HL-60 (cell line): ENCODE measurements around the gene MRPS23.

Source experiments
- GABPA ChIP-seq: IDR thresholded peaks from 2 replicates; pipeline ENCODE4 v1.6.1; 2012; ENCODE audit warnings: low read depth
- POLR2AphosphoS5 ChIP-seq: IDR thresholded peaks from 2 replicates; pipeline ENCODE4 v1.6.1; 2012; ENCODE audit warnings: low read depth
- TF ChIP-seq, protein P1 (sequence below): IDR thresholded peaks from one replicate; pipeline ENCODE4 v1.5.1; 2011; ENCODE audit warnings: low read length, control low read depth, inconsistent platforms; ENCODE audit not compliant: insufficient read depth

DNA sequence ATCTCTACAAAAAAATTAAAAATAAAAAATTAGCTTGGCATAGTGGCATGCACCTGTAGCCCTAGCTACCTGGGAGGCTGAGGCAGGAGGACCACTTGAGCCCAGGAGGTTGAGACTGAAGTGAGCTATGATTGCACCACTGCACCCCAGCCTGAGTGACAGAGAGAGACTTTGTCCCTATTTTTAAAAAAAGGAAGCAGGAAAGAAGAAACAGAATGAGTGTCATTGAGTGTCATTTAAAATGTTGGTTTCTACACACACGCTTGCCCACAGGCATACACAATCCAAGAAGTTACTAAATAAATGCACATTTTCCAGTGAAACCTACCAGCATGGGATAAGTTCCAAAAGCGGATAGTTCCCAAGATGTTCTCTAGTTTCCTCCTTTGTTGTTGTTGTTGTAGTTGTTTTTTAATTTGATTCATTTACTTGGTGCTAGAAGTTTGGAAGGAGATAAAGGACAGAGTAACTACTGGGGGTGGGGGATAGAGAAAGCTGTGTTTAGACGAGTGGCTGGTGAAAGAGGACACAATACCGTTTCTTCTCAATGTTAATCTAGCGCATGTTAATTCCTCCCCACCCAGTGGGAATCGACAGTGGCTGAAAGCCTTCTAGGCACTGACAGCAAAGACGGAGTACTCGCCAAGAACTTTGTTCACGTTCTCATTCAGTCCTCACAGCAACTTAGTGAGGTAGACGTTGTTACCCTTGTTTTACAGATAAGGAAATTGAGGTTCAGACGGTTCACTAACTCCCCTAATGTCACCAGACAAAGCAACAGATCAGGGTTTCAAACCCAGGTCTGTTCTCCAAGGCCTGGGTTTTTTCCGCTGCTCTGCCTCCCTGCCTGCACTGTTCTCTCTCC is 17.3 kb downstream of the MRPS23 start:
- TF ChIP-seq, protein P1, sequence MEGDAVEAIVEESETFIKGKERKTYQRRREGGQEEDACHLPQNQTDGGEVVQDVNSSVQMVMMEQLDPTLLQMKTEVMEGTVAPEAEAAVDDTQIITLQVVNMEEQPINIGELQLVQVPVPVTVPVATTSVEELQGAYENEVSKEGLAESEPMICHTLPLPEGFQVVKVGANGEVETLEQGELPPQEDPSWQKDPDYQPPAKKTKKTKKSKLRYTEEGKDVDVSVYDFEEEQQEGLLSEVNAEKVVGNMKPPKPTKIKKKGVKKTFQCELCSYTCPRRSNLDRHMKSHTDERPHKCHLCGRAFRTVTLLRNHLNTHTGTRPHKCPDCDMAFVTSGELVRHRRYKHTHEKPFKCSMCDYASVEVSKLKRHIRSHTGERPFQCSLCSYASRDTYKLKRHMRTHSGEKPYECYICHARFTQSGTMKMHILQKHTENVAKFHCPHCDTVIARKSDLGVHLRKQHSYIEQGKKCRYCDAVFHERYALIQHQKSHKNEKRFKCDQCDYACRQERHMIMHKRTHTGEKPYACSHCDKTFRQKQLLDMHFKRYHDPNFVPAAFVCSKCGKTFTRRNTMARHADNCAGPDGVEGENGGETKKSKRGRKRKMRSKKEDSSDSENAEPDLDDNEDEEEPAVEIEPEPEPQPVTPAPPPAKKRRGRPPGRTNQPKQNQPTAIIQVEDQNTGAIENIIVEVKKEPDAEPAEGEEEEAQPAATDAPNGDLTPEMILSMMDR = no peak
- TF ChIP-seq GABPA (no peak), POLR2AphosphoS5 (no peak)
